Measurements from ENCODE around the gene HPS4.

HPS4 gene

DNA sequence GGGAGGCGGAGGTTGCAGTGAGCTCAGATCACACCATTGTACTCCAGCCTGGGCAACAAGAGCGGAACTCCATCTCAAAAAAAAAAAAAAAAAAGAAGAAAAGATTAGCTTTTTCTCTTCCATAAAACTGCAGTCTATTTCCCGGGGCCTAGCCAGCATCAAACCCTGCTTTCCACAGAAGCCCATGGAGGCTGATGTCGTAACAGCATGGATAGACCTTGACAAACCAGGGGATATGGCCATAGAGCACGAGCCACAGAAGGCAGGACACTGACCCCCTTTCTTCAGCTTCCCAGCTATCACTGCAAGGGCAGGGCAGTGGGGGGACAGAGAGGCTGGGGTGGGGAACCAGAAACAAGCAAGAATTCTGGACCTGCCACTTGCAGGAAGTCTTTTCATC, 21.5 kb downstream of the HPS4 start:
- TF ChIP-seq Cebpa-rat (IDR thresholded peaks at IDR 0.05): no peak
- Histone ChIP-seq H3K4me2 (peak overlapping the region in 4 of 11 experiments; percentile 47 to 71 (median 64); a peak in 4 of 22 replicates), H3K27ac (no peak overlapping the region), H3K27me3 (no peaks in the 10 kb centered on the region), H3K9me3 (replicated peaks in 1 of 11) (no peaks in the 10 kb centered on the region), H3K36me3 (peaks cover 91 to 100% (median 100%) of the 10 kb centered on the region in 11 experiments), H3K4me3 (no peak overlapping the region), H3K4me1 (peaks cover 21 to 60% (median 52%) of the 10 kb centered on the region in 10 experiments), H3K9ac (0 out of 22 replicates have a peak overlapping the region, but pooled peaks of 2 of the 11 experiments have one; percentile 8 to 54), H4K20me1 (peaks cover 36 to 100% (median 75%) of the 10 kb centered on the region in 11 experiments; a peak in 21 of 22 replicates)

DNA sequence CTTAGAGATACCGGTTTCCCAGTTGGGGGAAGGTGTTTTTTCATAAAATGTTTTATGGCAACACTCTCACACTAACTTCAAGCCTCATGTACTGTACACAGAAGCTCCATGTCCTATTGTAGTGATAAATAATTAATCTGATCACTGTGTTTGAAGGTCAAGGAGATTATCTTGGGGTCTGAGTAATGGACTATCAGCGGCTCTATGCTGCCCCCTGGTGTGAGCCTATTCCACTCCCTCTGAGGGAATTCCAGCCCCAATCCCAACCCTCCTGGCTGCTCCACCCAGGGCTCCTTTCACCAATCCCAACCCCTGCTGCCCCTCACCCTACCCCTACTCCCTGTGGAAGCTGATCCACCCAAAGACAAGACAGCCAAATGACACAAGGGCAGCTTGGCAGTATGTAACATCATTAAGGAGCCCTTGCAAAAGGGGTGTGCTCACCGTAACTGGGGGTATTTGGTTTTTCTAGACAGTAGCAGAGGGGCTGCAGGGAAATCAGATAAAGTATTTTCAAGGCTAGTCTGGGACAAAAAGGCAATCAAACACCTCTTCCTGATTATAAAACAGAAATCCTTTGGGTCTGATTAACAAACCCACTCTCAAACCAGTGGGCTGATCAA, 22.3 kb downstream of the HPS4 start:
- Histone ChIP-seq H3K4me1 (peaks cover 21 to 54% (median 45%) of the 10 kb centered on the region in 10 experiments), H3K4me3 (no peak overlapping the region), H3K9me3 (replicated peaks in 1 of 11) (no peaks in the 10 kb centered on the region), H3K9ac (no peak overlapping the region), H3K4me2 (peak overlapping the region in 1 of 11 experiments; percentile 24; a peak in 2 of 22 replicates), H4K20me1 (peaks cover 36 to 100% (median 76%) of the 10 kb centered on the region in 11 experiments; a peak in 21 of 22 replicates), H3K36me3 (peaks cover 91 to 100% (median 100%) of the 10 kb centered on the region in 11 experiments), H3K27ac (no peak overlapping the region), H3K27me3 (no peaks in the 10 kb centered on the region)
- TF ChIP-seq Cebpa-rat (IDR thresholded peaks at IDR 0.05): no peak

GRCh38 chr22:26460202-26460601, 23.4 kb downstream of the HPS4 start:
- H3K36me3 ChIP-seq: peaks cover 88 to 99% (median 98%) of the 10 kb centered on the region in 11 experiments
- H3K4me3 ChIP-seq: no peak overlapping the region
- TF ChIP-seq Cebpa-rat (IDR thresholded peaks at IDR 0.05): no peak
- no peak overlapping the region; a peak in 1 of 22 replicates for H3K4me2 ChIP-seq
- H3K27me3 ChIP-seq: no peaks in the 10 kb centered on the region
- peaks cover 21 to 43% (median 36%) of the 10 kb centered on the region in 10 experiments for H3K4me1 ChIP-seq
- 0 out of 22 replicates have a peak overlapping the region, but pooled peaks of 1 of the 11 experiments have one; percentile 12 for H3K9ac ChIP-seq
- peaks cover 36 to 98% (median 82%) of the 10 kb centered on the region in 11 experiments; a peak in 21 of 22 replicates for H4K20me1 ChIP-seq
- no peaks in the 10 kb centered on the region for H3K9me3 ChIP-seq (replicated peaks in 1 of 11)
- no peak overlapping the region for H3K27ac ChIP-seq

- peak overlapping the region in 2 of 11 experiments; percentile 3 to 31; a peak in 2 of 22 replicates for H3K9ac ChIP-seq
- peaks cover 2 to 24% (median 12%) of the 10 kb centered on the region in 10 experiments; a peak in 17 of 20 replicates for H3K4me1 ChIP-seq
- H3K36me3 ChIP-seq: peaks cover 80 to 92% (median 90%) of the 10 kb centered on the region in 11 experiments
- H3K27me3 ChIP-seq: no peaks in the 10 kb centered on the region
- H3K27ac ChIP-seq: peak overlapping the region in 5 of 11 experiments; percentile 0 to 32 (median 23); a peak in 3 of 22 replicates
- H3K4me3 ChIP-seq: no peak overlapping the region
- H3K9me3 ChIP-seq (replicated peaks in 1 of 11): no peaks in the 10 kb centered on the region
- no peak for TF ChIP-seq Cebpa-rat (IDR thresholded peaks at IDR 0.05)
- H4K20me1 ChIP-seq: peaks cover 16 to 91% (median 78%) of the 10 kb centered on the region in 11 experiments; a peak in 21 of 22 replicates
- no peak overlapping the region for H3K4me2 ChIP-seq
Observed at GRCh38 chr22:26457661-26458272, 25.8 kb downstream of the HPS4 start.

GRCh38 chr22:26453812-26454500, 29.6 kb downstream of the HPS4 start:
- H3K9ac ChIP-seq: peak overlapping the region in 1 of 11 experiments; percentile 33; a peak in 1 of 22 replicates
- no peak overlapping the region for H3K4me2 ChIP-seq
- peaks cover 0 to 12% (median under 1%) of the 10 kb centered on the region in 10 experiments; a peak in 6 of 20 replicates for H3K4me1 ChIP-seq
- no peak for TF ChIP-seq Cebpa-rat (IDR thresholded peaks at IDR 0.05)
- H3K4me3 ChIP-seq: no peak overlapping the region
- H3K9me3 ChIP-seq (replicated peaks in 1 of 11): no peaks in the 10 kb centered on the region
- peaks cover 78 to 90% (median 83%) of the 10 kb centered on the region in 11 experiments for H3K36me3 ChIP-seq
- peaks cover 6 to 91% (median 70%) of the 10 kb centered on the region in 11 experiments; a peak in 18 of 22 replicates for H4K20me1 ChIP-seq
- H3K27me3 ChIP-seq: no peaks in the 10 kb centered on the region
- H3K27ac ChIP-seq: peak overlapping the region in 1 of 11 experiments; percentile 34; a peak in 1 of 22 replicates

- Histone ChIP-seq H3K9ac (peak overlapping the region in 1 of 11 experiments; percentile 33; a peak in 2 of 22 replicates), H3K4me2 (no peak overlapping the region), H3K36me3 (peaks cover 70 to 83% (median 76%) of the 10 kb centered on the region in 11 experiments), H3K9me3 (replicated peaks in 1 of 11) (no peaks in the 10 kb centered on the region), H3K27ac (no peak overlapping the region; a peak in 1 of 22 replicates), H3K27me3 (no peaks in the 10 kb centered on the region), H3K4me1 (peaks cover 0 to 15% (median 2%) of the 10 kb centered on the region in 10 experiments; a peak in 6 of 20 replicates), H3K4me3 (no peak overlapping the region), H4K20me1 (peaks cover 6 to 91% (median 70%) of the 10 kb centered on the region in 11 experiments; a peak in 19 of 22 replicates)
- TF ChIP-seq Cebpa-rat (IDR thresholded peaks at IDR 0.05): no peak
Observed at GRCh38 chr22:26453216-26453615, 30.4 kb downstream of the HPS4 start.

DNA sequence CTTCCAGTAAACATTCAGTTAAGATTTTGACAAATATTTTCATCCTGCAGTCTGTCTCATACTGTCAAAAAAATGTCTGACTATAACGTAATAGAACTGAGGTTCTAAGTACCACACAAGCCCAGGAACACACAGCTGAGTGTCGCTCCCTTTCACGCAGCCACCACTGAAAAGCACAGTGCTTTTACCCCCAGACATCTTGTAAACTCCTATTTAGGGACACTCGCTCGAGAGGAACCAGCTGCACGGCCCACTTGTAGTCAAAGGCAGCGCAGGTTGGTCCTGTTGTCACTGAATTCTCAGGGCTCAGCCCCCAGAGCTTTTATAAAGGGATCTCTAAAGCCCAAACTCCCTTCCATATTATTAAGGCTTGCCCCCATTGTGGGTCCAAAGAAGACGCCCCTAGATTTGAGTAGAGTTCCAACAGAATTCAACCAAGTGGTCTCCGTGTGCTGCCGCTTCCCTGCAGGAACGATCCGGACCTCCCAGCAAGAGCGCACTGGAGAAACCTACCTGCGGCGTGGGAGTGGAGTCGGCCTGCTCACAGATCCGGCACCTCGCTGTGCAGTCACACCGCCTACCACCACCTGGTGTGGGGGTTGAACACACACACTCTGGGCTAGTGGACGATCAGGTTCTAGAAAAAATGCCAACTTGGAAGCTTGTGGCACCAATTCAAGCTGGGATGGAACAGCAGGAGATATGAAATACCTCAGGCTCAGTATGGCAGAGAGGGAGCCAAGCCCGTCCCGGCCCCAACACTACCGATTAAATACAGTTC, 31.2 kb downstream of the HPS4 start:
- Histone ChIP-seq H3K4me3 (no peak overlapping the region), H3K27ac (no peak overlapping the region), H3K4me2 (no peak overlapping the region), H3K4me1 (peaks cover 0 to 21% (median 9%) of the 10 kb centered on the region in 10 experiments; a peak in 8 of 20 replicates), H3K9me3 (replicated peaks in 1 of 11) (no peaks in the 10 kb centered on the region), H3K9ac (peak overlapping the region in 1 of 11 experiments; percentile 10; a peak in 2 of 22 replicates), H3K27me3 (no peaks in the 10 kb centered on the region), H3K36me3 (peaks cover 63 to 75% (median 68%) of the 10 kb centered on the region in 11 experiments), H4K20me1 (peaks cover 6 to 91% (median 70%) of the 10 kb centered on the region in 11 experiments; a peak in 19 of 22 replicates)
- TF ChIP-seq Cebpa-rat (IDR thresholded peaks at IDR 0.05): no peak
